ENCODE measurements around the gene NREP. TPM values are rescaled to one million over a fixed set of nuclear protein-coding genes. Genes with fewer than 3 reads are reported as not detected.

Gene NREP
- total RNA-seq, 6 experiments from 2014 or later = 32.0 to 89.1 (median 35.1) TPM

- Mint-ChIP-seq H3K4me3 (peak overlapping the region; percentile 74), H3K27ac (peak overlapping the region; percentile 82), H3K27me3 (ENCODE audit: insufficient read depth) (no peaks in the 10 kb centered on the region)
Measured at GRCh38 chr5:111748304-111748763, 8.7 kb downstream of the NREP start.

GRCh38 chr5:111747337-111747736 is 9.7 kb downstream of the NREP start:
- Mint-ChIP-seq H3K36me3 (ENCODE audit: low read depth) (peaks cover 22% of the 10 kb centered on the region), H3K9me3 (no peaks in the 10 kb centered on the region), H3K4me1 (ENCODE audit: low read depth) (peaks cover 85% of the 10 kb centered on the region), H3K27me3 (ENCODE audit: insufficient read depth) (no peaks in the 10 kb centered on the region), H3K4me3 (peak overlapping the region; percentile 74), H3K27ac (peak overlapping the region; percentile 82)
- peak; percentile 44 for DNase-seq
- TF ChIP-seq CTCF (IDR thresholded peaks at IDR 0.05) = no peak

More at GRCh38 chr5:111748304-111748763, 8.7 kb downstream of the NREP start:
- peaks cover 29% of the 10 kb centered on the region for H3K36me3 Mint-ChIP-seq (ENCODE audit: low read depth)
- DNase-seq = peak; percentile 88
- H3K4me1 Mint-ChIP-seq (ENCODE audit: low read depth) = peaks cover 82% of the 10 kb centered on the region
- no peak for TF ChIP-seq CTCF (IDR thresholded peaks at IDR 0.05)
- no peaks in the 10 kb centered on the region for H3K9me3 Mint-ChIP-seq

GRCh38 chr5:111746791-111747190 is 10.2 kb downstream of the NREP start:
- no peak for TF ChIP-seq CTCF (IDR thresholded peaks at IDR 0.05)
- H3K27ac Mint-ChIP-seq = peak overlapping the region; percentile 82; the same call in 1 of the 2 replicates
- H3K27me3 Mint-ChIP-seq (ENCODE audit: insufficient read depth) = no peaks in the 10 kb centered on the region
- no peak for DNase-seq
- H3K4me3 Mint-ChIP-seq = no peak overlapping the region
- H3K9me3 Mint-ChIP-seq = no peaks in the 10 kb centered on the region
- peaks cover 88% of the 10 kb centered on the region for H3K4me1 Mint-ChIP-seq (ENCODE audit: low read depth)
- peaks cover 17% of the 10 kb centered on the region for H3K36me3 Mint-ChIP-seq (ENCODE audit: low read depth)

GRCh38 chr5:111745075-111745739 is 11.8 kb downstream of the NREP start:
- H3K27me3 Mint-ChIP-seq (ENCODE audit: insufficient read depth) = no peaks in the 10 kb centered on the region
- no peak for TF ChIP-seq CTCF (IDR thresholded peaks at IDR 0.05)
- peaks cover 94% of the 10 kb centered on the region for H3K4me1 Mint-ChIP-seq (ENCODE audit: low read depth)
- no peaks in the 10 kb centered on the region for H3K9me3 Mint-ChIP-seq
- DNase-seq = no peak
- H3K27ac Mint-ChIP-seq = no peak overlapping the region
- no peak overlapping the region for H3K4me3 Mint-ChIP-seq
- H3K36me3 Mint-ChIP-seq (ENCODE audit: low read depth) = peaks cover 8% of the 10 kb centered on the region; the same call in 1 of the 2 replicates

GRCh38 chr5:111744455-111744854 is 12.5 kb downstream of the NREP start:
- Mint-ChIP-seq H3K4me1 (ENCODE audit: low read depth) (peaks cover 91% of the 10 kb centered on the region), H3K27me3 (ENCODE audit: insufficient read depth) (no peaks in the 10 kb centered on the region), H3K36me3 (ENCODE audit: low read depth) (peaks cover 4% of the 10 kb centered on the region; the same call in 1 of the 2 replicates), H3K4me3 (peak overlapping the region; percentile 60), H3K9me3 (no peaks in the 10 kb centered on the region), H3K27ac (peak overlapping the region; percentile 62)
- DNase-seq = no peak
- TF ChIP-seq CTCF (IDR thresholded peaks at IDR 0.05) = no peak

Data from HFFc6 (cell line).